Karpas-422 (cell line): Measurements from ENCODE around the gene RPUSD3. TPM values are rescaled to one million over a fixed set of nuclear protein-coding genes. Genes with fewer than 3 reads are reported as not detected.

Source experiments
- DNase-seq: peaks from one replicate; pipeline ENCODE4 v3.0.0-alpha.2; 2015
- H2AFZ ChIP-seq: fragments of 200-600 bp; sonication (generic); 2 replicates; pipeline ENCODE4 v1.6.1; 2014; ENCODE audit warnings: antibody characterized with exemption, low read length, mixed read lengths
- H3K27ac ChIP-seq: fragments of 200-600 bp; sonication (generic); 2 replicates; pipeline ENCODE4 v1.5.1; 2014; ENCODE audit warnings: mild to moderate bottlenecking, low read length, moderate library complexity
- H3K27me3 ChIP-seq: fragments of 200-600 bp; sonication (generic); 2 replicates; pipeline ENCODE4 v1.6.1; 2014; ENCODE audit warnings: low read length, mixed read lengths
- H3K36me3 ChIP-seq: fragments of 200-600 bp; sonication (generic); 2 replicates; pipeline ENCODE4 v1.6.1; 2014; ENCODE audit warnings: low read length, mixed read lengths; ENCODE audit not compliant: insufficient read depth
- H3K4me1 ChIP-seq: fragments of 200-600 bp; sonication (generic); 2 replicates; pipeline ENCODE4 v1.6.1; 2014; ENCODE audit warnings: mild to moderate bottlenecking, low read length, mixed read lengths
- H3K4me2 ChIP-seq: fragments of 200-600 bp; sonication (generic); 2 replicates; pipeline ENCODE4 v1.6.1; 2014; ENCODE audit warnings: low read length, low read depth, mild to moderate bottlenecking; ENCODE audit not compliant: poor library complexity, severe bottlenecking
- H3K4me3 ChIP-seq: fragments of 200-600 bp; sonication (generic); 2 replicates; pipeline ENCODE4 v1.5.1; 2014; ENCODE audit warnings: mild to moderate bottlenecking, antibody characterized with exemption, low read length, mixed read lengths
- H3K79me2 ChIP-seq: fragments of 200-600 bp; sonication (generic); 2 replicates; pipeline ENCODE4 v1.6.1; 2014; ENCODE audit warnings: mild to moderate bottlenecking, low read length, mixed read lengths
- H3K9ac ChIP-seq: fragments of 200-600 bp; sonication (generic); 2 replicates; pipeline ENCODE4 v1.6.0; 2014; ENCODE audit warnings: low read length
- H3K9me2 ChIP-seq: fragments of 200-600 bp; sonication (generic), shearing (Covaris generic); replicated peaks from 2 replicates; pipeline ENCODE4 v1.6.0; 2014; ENCODE audit warnings: mild to moderate bottlenecking, low read length, moderate library complexity; ENCODE audit not compliant: insufficient read depth
- H3K9me3 ChIP-seq: fragments of 300-700, 200-600 bp; sonication (generic); 2 replicates; pipeline ENCODE4 v1.6.1; 2014; ENCODE audit warnings: low read length, mixed read lengths
- H4K20me1 ChIP-seq: fragments of 200-600 bp; sonication (generic); 2 replicates; pipeline ENCODE4 v1.6.1; 2014; ENCODE audit warnings: mild to moderate bottlenecking, antibody characterized with exemption, low read length, low read depth; ENCODE audit not compliant: insufficient read depth
- total RNA-seq: library from RNA; depleted of rRNA; stranded (reverse); fragments of >200 nt; shearing (Covaris generic); gene quantifications from 2 replicates; pipeline ENCODE4 v1.2.3, GENCODE V29; 2014; ENCODE audit warnings: low replicate concordance; rRNA removed

The RPUSD3 gene
- 49.9 and 62.5 TPM in 2 replicates for total RNA-seq

DNA sequence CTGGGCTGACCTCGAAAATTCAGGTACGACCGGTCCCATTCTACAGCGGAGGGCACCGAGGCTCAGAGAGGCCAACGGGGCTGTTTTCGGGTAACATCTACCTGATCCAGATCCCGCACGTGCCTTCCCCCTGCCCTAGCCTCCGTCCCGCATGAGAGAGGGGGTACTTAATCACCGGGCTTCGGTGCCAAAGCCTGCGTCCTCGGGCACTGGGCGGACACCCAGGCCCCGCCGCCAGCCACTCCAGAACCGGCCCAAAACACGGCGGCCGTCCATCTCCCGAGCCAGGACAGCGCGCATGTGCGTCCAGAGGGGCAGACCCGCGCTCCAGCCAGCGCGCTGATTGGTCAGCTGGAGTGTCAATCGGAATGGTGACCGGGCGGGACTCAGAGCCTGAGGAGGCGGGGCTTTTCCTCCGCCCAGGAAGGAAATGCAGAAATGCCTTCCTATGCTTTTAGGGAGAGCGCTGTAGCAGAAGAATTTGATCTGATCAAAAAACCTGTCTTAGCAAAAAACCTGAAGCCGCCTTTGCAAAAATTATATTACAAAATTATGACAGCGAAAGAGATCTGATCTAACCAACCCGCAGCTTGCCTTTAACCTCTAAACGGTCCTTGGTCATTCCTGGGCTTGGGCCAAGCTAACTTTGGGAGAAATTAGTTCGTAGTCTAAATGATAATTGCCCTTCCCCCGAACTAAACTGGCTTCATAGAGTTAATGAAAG lies at the start of gene RPUSD3:
Gene RPUSD3 (minus strand): TSS at position 294 of the 724 bp plus-strand sequence. CDS start 18 bp downstream, at position 276.
- H3K27me3 ChIP-seq = no peaks in the 10 kb centered on the region
- peaks cover 15% of the 10 kb centered on the region for H3K4me1 ChIP-seq
- no peaks in the 10 kb centered on the region for H4K20me1 ChIP-seq
- H3K36me3 ChIP-seq = peaks cover 10% of the 10 kb centered on the region; the same call in 1 of the 2 replicates
- no peaks in the 10 kb centered on the region for H3K9me3 ChIP-seq
- H3K9me2 ChIP-seq = no peaks in the 10 kb centered on the region
- peaks cover 14% of the 10 kb centered on the region for H3K79me2 ChIP-seq
- peak within 1 kb of the TSS; percentile 79 for H3K27ac ChIP-seq
- H3K4me3 ChIP-seq = peak within 1 kb of the TSS; percentile 94
- H3K9ac ChIP-seq = peak within 1 kb of the TSS; percentile 91
- DNase-seq = peak; percentile 98
- peak within 1 kb of the TSS; percentile 94 for H3K4me2 ChIP-seq
- peak within 1 kb of the TSS; percentile 92 for H2AFZ ChIP-seq

DNA sequence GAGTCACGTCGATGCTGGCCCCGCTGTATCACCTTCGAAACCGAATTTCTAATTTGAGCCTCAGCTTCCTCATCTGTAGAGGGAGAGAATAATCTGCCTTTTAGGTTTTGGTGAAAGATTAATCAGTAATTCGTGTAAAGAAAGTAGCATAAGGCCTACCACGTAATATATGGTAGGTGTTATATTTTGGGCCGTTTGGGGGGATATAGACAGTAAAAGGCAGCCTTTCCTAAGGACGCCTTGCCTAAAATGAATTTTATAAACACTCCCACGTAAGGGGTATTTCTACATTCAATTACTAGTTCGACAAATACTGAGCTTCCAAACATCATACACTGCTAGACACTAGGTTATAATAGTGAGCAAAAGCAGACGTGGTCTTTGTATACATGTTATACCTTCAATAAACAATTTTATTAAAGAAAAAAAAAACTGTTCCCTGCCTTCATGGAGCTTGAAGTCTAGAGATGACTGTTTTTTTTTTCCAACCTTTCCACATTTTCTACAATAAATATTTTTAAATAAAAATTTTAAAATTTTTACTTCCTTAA lies 47.3 kb upstream of the RPUSD3 start:
- no peaks in the 10 kb centered on the region for H3K27me3 ChIP-seq
- H3K9me2 ChIP-seq = no peaks in the 10 kb centered on the region
- peak overlapping the region; percentile 100 for H3K4me2 ChIP-seq
- H2AFZ ChIP-seq = peak overlapping the region; percentile 88
- no peak for DNase-seq
- H3K79me2 ChIP-seq = peaks cover 23% of the 10 kb centered on the region
- peak overlapping the region; percentile 40 for H3K27ac ChIP-seq
- H3K4me1 ChIP-seq = peaks cover 20% of the 10 kb centered on the region
- no peaks in the 10 kb centered on the region for H3K9me3 ChIP-seq
- H3K36me3 ChIP-seq = peaks cover 16% of the 10 kb centered on the region
- H3K4me3 ChIP-seq = peak overlapping the region; percentile 100
- H4K20me1 ChIP-seq = peaks cover 14% of the 10 kb centered on the region; the same call in 1 of the 2 replicates
- peak overlapping the region; percentile 98 for H3K9ac ChIP-seq

GRCh38 chr3:9890249-9891071 lies 46.7 kb upstream of the RPUSD3 start, which contains the start of gene JAGN1:
Gene JAGN1 (plus strand): TSS chr3:9890610. CDS start chr3:9890723, 113 bp downstream.
- H3K9me2 ChIP-seq = no peaks in the 10 kb centered on the region
- peak within 1 kb of the TSS; percentile 40 for H3K27ac ChIP-seq
- H2AFZ ChIP-seq = peak within 1 kb of the TSS; percentile 99
- H3K4me3 ChIP-seq = peak within 1 kb of the TSS; percentile 100
- H3K27me3 ChIP-seq = no peaks in the 10 kb centered on the region
- peak; percentile 96 for DNase-seq
- no peaks in the 10 kb centered on the region for H3K9me3 ChIP-seq
- H4K20me1 ChIP-seq = peaks cover 14% of the 10 kb centered on the region; the same call in 1 of the 2 replicates
- H3K4me1 ChIP-seq = peaks cover 20% of the 10 kb centered on the region
- H3K4me2 ChIP-seq = peak within 1 kb of the TSS; percentile 100
- H3K9ac ChIP-seq = peak within 1 kb of the TSS; percentile 98
- peaks cover 23% of the 10 kb centered on the region for H3K79me2 ChIP-seq
- H3K36me3 ChIP-seq = peaks cover 16% of the 10 kb centered on the region

GRCh38 chr3:9889405-9889804 lies 45.6 kb upstream of the RPUSD3 start:
- Histone ChIP-seq H3K9ac (no peak overlapping the region), H2AFZ (0 out of 2 replicates have a peak overlapping the region, but pooled peaks have one; percentile 99), H3K4me1 (peaks cover 20% of the 10 kb centered on the region), H3K79me2 (peaks cover 23% of the 10 kb centered on the region), H3K27ac (no peak overlapping the region), H3K36me3 (peaks cover 16% of the 10 kb centered on the region), H3K9me2 (no peaks in the 10 kb centered on the region), H3K27me3 (no peaks in the 10 kb centered on the region), H3K9me3 (no peaks in the 10 kb centered on the region), H3K4me3 (no peak overlapping the region), H4K20me1 (peaks cover 14% of the 10 kb centered on the region; the same call in 1 of the 2 replicates), H3K4me2 (no peak overlapping the region)
- DNase-seq = no peak

DNA sequence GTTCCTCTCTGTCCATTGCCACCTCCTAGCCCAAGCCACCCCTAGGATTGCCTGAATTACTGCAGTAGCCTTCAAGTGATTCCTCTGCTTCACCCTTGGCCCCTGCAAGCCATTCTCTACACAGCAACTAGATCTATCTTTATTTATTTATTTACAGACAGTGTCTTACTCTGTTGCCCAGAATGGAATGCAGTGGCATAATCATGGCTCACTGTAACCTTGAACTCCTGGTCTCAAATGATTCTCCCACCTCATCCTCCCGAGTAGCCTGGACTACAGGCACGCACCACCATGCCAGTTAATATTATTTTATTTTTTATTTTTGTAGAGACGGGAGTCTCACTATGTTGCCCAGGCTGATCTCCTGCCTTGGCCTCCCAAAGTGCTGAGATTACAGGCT lies 44.7 kb upstream of the RPUSD3 start:
- Histone ChIP-seq H3K4me1 (peaks cover 20% of the 10 kb centered on the region), H3K9me3 (no peaks in the 10 kb centered on the region), H3K9ac (no peak overlapping the region), H3K36me3 (peaks cover 13% of the 10 kb centered on the region), H3K27me3 (no peaks in the 10 kb centered on the region), H3K27ac (no peak overlapping the region), H3K4me2 (no peak overlapping the region), H3K79me2 (peaks cover 23% of the 10 kb centered on the region), H3K9me2 (no peaks in the 10 kb centered on the region), H3K4me3 (no peak overlapping the region), H2AFZ (no peak overlapping the region), H4K20me1 (peaks cover 14% of the 10 kb centered on the region; the same call in 1 of the 2 replicates)
- DNase-seq = peak; percentile 41

GRCh38 chr3:9887480-9887879 lies 43.7 kb upstream of the RPUSD3 start:
- H2AFZ ChIP-seq = no peak overlapping the region
- H3K4me2 ChIP-seq = no peak overlapping the region
- peaks cover 19% of the 10 kb centered on the region for H3K79me2 ChIP-seq
- H3K36me3 ChIP-seq = peaks cover 3% of the 10 kb centered on the region
- no peak overlapping the region for H3K27ac ChIP-seq
- H3K27me3 ChIP-seq = no peaks in the 10 kb centered on the region
- peak; percentile 40 for DNase-seq
- no peaks in the 10 kb centered on the region for H3K9me2 ChIP-seq
- H3K4me3 ChIP-seq = no peak overlapping the region
- peaks cover 7% of the 10 kb centered on the region; the same call in 1 of the 2 replicates for H4K20me1 ChIP-seq
- no peaks in the 10 kb centered on the region for H3K9me3 ChIP-seq
- no peak overlapping the region for H3K9ac ChIP-seq
- peaks cover 20% of the 10 kb centered on the region for H3K4me1 ChIP-seq

DNA sequence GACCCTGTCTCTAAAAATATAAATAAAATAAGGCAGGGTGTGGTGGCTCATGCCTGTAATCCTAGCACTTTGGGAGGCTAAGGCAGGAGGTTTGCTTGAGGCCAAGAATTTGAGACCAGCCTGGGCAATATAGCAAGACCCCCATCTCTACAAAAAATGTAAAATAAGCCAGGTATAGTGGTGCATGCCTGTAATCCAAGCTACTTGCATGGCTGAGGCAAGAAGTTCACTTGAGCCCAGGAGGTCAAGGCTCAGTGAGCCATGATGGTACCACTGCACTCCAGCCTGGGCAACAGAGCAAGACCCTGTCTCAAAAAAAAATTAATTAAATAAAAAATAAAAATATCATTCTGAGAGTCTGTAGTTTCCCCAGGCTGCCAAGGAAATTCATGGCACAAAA lies 42.5 kb upstream of the RPUSD3 start:
- Histone ChIP-seq H3K36me3 (no peaks in the 10 kb centered on the region), H3K4me3 (no peak overlapping the region), H3K27ac (no peak overlapping the region), H3K27me3 (no peaks in the 10 kb centered on the region), H2AFZ (no peak overlapping the region), H4K20me1 (peaks cover 4% of the 10 kb centered on the region; the same call in 1 of the 2 replicates), H3K4me2 (no peak overlapping the region), H3K79me2 (peaks cover 9% of the 10 kb centered on the region), H3K4me1 (peaks cover 16% of the 10 kb centered on the region), H3K9me2 (no peaks in the 10 kb centered on the region), H3K9me3 (no peaks in the 10 kb centered on the region), H3K9ac (no peak overlapping the region)
- DNase-seq = no peak
